22Rv1 (cell line): ENCODE results near the gene TUBA1B.

Experiments used
- H3K27ac ChIP-seq: fragments of 450-650 bp; 2 replicates; pipeline ENCODE4 v1.5.1; 2017
- CTCF ChIP-seq: fragments of 450-650 bp; IDR thresholded peaks from 2 replicates; pipeline ENCODE4 v1.5.1; 2017; ENCODE audit warnings: mild to moderate bottlenecking
- ZFX ChIP-seq: fragments of 450-650 bp; IDR thresholded peaks from 2 replicates; pipeline ENCODE4 v1.6.1; 2017; ENCODE audit warnings: antibody characterized with exemption, borderline replicate concordance

Gene TUBA1B

GRCh38 chr12:49121047-49121696, 10.0 kb downstream of the TUBA1B start:
- H3K27ac ChIP-seq: no peak overlapping the region
- TF ChIP-seq ZFX (no peak), CTCF (peak; percentile 92)

GRCh38 chr12:49111206-49111605, 20.0 kb downstream of the TUBA1B start:
- TF ChIP-seq ZFX: no peak
- no peak for TF ChIP-seq CTCF
- peak overlapping the region; percentile 55 for H3K27ac ChIP-seq

GRCh38 chr12:49110464-49111155, 20.6 kb downstream of the TUBA1B start, which contains the start of gene LMBR1L:
Gene LMBR1L, minus strand, starts transcription at chr12:49110847. Its CDS starts 292 bp downstream, at chr12:49110555.
- TF ChIP-seq CTCF: peak; percentile 58
- no peak for TF ChIP-seq ZFX

GRCh38 chr12:49109641-49110463, 21.3 kb downstream of the TUBA1B start:
- peak overlapping the region; percentile 55 for H3K27ac ChIP-seq

More at GRCh38 chr12:49110464-49111155, 20.6 kb downstream of the TUBA1B start, which contains the start of gene LMBR1L:
- peak within 1 kb of the TSS; percentile 55 for H3K27ac ChIP-seq

GRCh38 chr12:49108958-49109404, 22.2 kb downstream of the TUBA1B start:
- H3K27ac ChIP-seq: 0 out of 2 replicates have a peak overlapping the region, but pooled peaks have one; percentile 55
- TF ChIP-seq ZFX (no peak), CTCF (no peak)

More at GRCh38 chr12:49109641-49110463, 21.3 kb downstream of the TUBA1B start:
- TF ChIP-seq ZFX (no peak), CTCF (no peak)

- TF ChIP-seq ZFX: no peak
- no peak for TF ChIP-seq CTCF
- H3K27ac ChIP-seq: no peak overlapping the region
These were observed 25.6 kb downstream of the TUBA1B start for GRCh38 chr12:49105504-49106084.
